H9 (cell line): Measurements from ENCODE around the gene KRTAP5-4. TPM values are rescaled to one million over a fixed set of nuclear protein-coding genes. Genes with fewer than 3 reads are reported as not detected.

Experiments
- DNase-seq: peaks from one replicate; pipeline ENCODE4 v3.0.0-alpha.2; 2017
- H2AFZ ChIP-seq: one replicate; pipeline ENCODE4 v1.6.1; 2013; ENCODE audit warnings: mild to moderate bottlenecking, low read length, control low read depth, moderate library complexity
- H2AK5ac ChIP-seq: 2 replicates; pipeline ENCODE4 v1.6.1; 2013; ENCODE audit warnings: low read length, control low read depth, mixed read lengths; ENCODE audit not compliant: insufficient read length
- H2BK120ac ChIP-seq: one replicate; pipeline ENCODE4 v1.6.1; 2013; ENCODE audit warnings: low read depth, mild to moderate bottlenecking, low read length, control low read depth, inconsistent platforms; ENCODE audit not compliant: poor library complexity, severe bottlenecking
- H2BK12ac ChIP-seq: 2 replicates; pipeline ENCODE4 v1.6.1; 2013; ENCODE audit warnings: low read length, control low read depth, mixed read lengths, low read depth; ENCODE audit not compliant: insufficient read length
- H2BK15ac ChIP-seq: 2 replicates; pipeline ENCODE4 v1.6.1; 2013; ENCODE audit warnings: low read depth, low read length, control low read depth
- H2BK20ac ChIP-seq: one replicate; pipeline ENCODE4 v1.6.1; 2013; ENCODE audit warnings: low read depth, mild to moderate bottlenecking, low read length, control low read depth, inconsistent platforms; ENCODE audit not compliant: poor library complexity, severe bottlenecking
- H2BK5ac ChIP-seq: 2 replicates; pipeline ENCODE4 v1.6.1; 2013; ENCODE audit warnings: low read length, control low read depth, mixed read lengths; ENCODE audit not compliant: insufficient read length
- H3K14ac ChIP-seq: 2 replicates; pipeline ENCODE4 v1.6.1; 2013; ENCODE audit warnings: low read length, control low read depth; ENCODE audit not compliant: insufficient read depth
- H3K18ac ChIP-seq: 2 replicates; pipeline ENCODE4 v1.6.1; 2013; ENCODE audit warnings: low read depth, mild to moderate bottlenecking, mixed read lengths, low read length, control low read depth; ENCODE audit not compliant: insufficient read length
- H3K23ac ChIP-seq: 2 replicates; pipeline ENCODE4 v1.6.1; 2013; ENCODE audit warnings: low read length, control low read depth, mixed read lengths, low read depth; ENCODE audit not compliant: insufficient read length
- H3K23me2 ChIP-seq: 2 replicates; pipeline ENCODE4 v1.6.1; 2013; ENCODE audit warnings: low read depth, mild to moderate bottlenecking, mixed read lengths, low read length, control low read depth; ENCODE audit not compliant: insufficient read length, poor library complexity, severe bottlenecking
- H3K27ac ChIP-seq: 2 replicates; pipeline ENCODE4 v1.5.1; 2013; ENCODE audit warnings: low read length, control low read depth, mixed read lengths, low read depth; ENCODE audit not compliant: insufficient read length
- H3K27me3 ChIP-seq: 2 replicates; pipeline ENCODE4 v1.6.1; 2013; ENCODE audit warnings: low read length, control low read depth, inconsistent platforms; ENCODE audit not compliant: insufficient read depth
- H3K4ac ChIP-seq: 2 replicates; pipeline ENCODE4 v1.6.1; 2013; ENCODE audit warnings: low read depth, mild to moderate bottlenecking, control low read depth, inconsistent platforms, low read length, moderate library complexity
- H3K4me1 ChIP-seq: 2 replicates; pipeline ENCODE4 v1.6.1; 2013; ENCODE audit warnings: low read length, control low read depth, inconsistent platforms; ENCODE audit not compliant: insufficient read depth
- H3K4me2 ChIP-seq: 2 replicates; pipeline ENCODE4 v1.6.1; 2013; ENCODE audit warnings: low read length, control low read depth, mixed read lengths; ENCODE audit not compliant: insufficient read length, insufficient read depth
- H3K56ac ChIP-seq: 2 replicates; pipeline ENCODE4 v1.6.1; 2013; ENCODE audit warnings: low read depth, mild to moderate bottlenecking, mixed read lengths, low read length, control low read depth; ENCODE audit not compliant: insufficient read length
- H3K79me1 ChIP-seq: 2 replicates; pipeline ENCODE4 v1.6.1; 2013; ENCODE audit warnings: low read depth, mild to moderate bottlenecking, moderate library complexity, low read length, control low read depth, inconsistent platforms; ENCODE audit not compliant: insufficient read depth, poor library complexity, severe bottlenecking
- H3K79me2 ChIP-seq: 2 replicates; pipeline ENCODE4 v1.6.1; 2013; ENCODE audit warnings: low read length, control low read depth, inconsistent platforms; ENCODE audit not compliant: insufficient read depth
- H3K9ac ChIP-seq: 2 replicates; pipeline ENCODE4 v1.6.1; 2013; ENCODE audit warnings: low read length, control low read depth, mixed read lengths; ENCODE audit not compliant: insufficient read length; ENCODE audit errors: extremely low read depth
- H3K9me3 ChIP-seq: one replicate; pipeline ENCODE4 v1.6.1; 2013; ENCODE audit warnings: low read depth, low read length, inconsistent platforms; ENCODE audit not compliant: control insufficient read depth
- H3T11ph ChIP-seq: one replicate; pipeline ENCODE4 v1.6.1; 2013; ENCODE audit warnings: mild to moderate bottlenecking, low read length, control low read depth, inconsistent platforms
- H4K20me1 ChIP-seq: one replicate; pipeline ENCODE4 v1.6.1; 2013; ENCODE audit not compliant: control insufficient read depth, insufficient read length, insufficient read depth
- H4K5ac ChIP-seq: 2 replicates; pipeline ENCODE4 v1.6.1; 2013; ENCODE audit warnings: low read depth, mild to moderate bottlenecking, mixed read lengths, low read length, control low read depth; ENCODE audit not compliant: insufficient read length
- H4K8ac ChIP-seq: replicated peaks from 2 replicates; pipeline ENCODE4 v1.6.1; 2013; ENCODE audit warnings: low read length, control low read depth, mixed read lengths, low read depth; ENCODE audit not compliant: insufficient read length
- H4K91ac ChIP-seq: 2 replicates; pipeline ENCODE4 v1.6.1; 2013; ENCODE audit warnings: low read depth, mild to moderate bottlenecking, moderate library complexity, mixed read lengths, low read length, control low read depth; ENCODE audit not compliant: insufficient read length
- H3K27ac Mint-ChIP-seq, 3 experiments: 2 replicates in 2 of 3; 3 replicates in 1 of 3; pipeline ENCODE4 v1.8.0; 2020 to 2021; ENCODE audit warnings: mixed read lengths in 3 of 3, mild to moderate bottlenecking in 1 of 3, moderate library complexity in 1 of 3
- H3K27me3 Mint-ChIP-seq: 2 replicates; pipeline ENCODE4 v1.8.0; 2021; ENCODE audit warnings: low read depth, mild to moderate bottlenecking, moderate library complexity, mixed read lengths
- H3K36me3 Mint-ChIP-seq, 3 experiments: 2 replicates in 2 of 3; 3 replicates in 1 of 3; pipeline ENCODE4 v1.8.0; 2020 to 2021; ENCODE audit warnings: low read depth in 3 of 3, mixed read lengths in 3 of 3; ENCODE audit not compliant: insufficient read depth in 1 of 3
- H3K4me1 Mint-ChIP-seq, 2 experiments: 2 replicates each; pipeline ENCODE4 v1.8.0; 2020; ENCODE audit warnings: mixed read lengths in 2 of 2
- H3K4me3 Mint-ChIP-seq, 2 experiments: 2 replicates in 1 of 2; 3 replicates in 1 of 2; pipeline ENCODE4 v1.8.0; 2020 to 2021; ENCODE audit warnings: mild to moderate bottlenecking in 2 of 2, mixed read lengths in 2 of 2, moderate library complexity in 1 of 2
- H3K9me3 Mint-ChIP-seq, 2 experiments: 2 replicates in 1 of 2; 3 replicates in 1 of 2; pipeline ENCODE4 v1.8.0; 2020; ENCODE audit warnings: mild to moderate bottlenecking in 2 of 2, mixed read lengths in 2 of 2, moderate library complexity in 1 of 2
- CTCF ChIP-seq: fragments of 200-600 bp; sonication (generic); conservative IDR thresholded peaks from 3 replicates; pipeline ENCODE4 v1.8.0; 2021; ENCODE audit warnings: antibody characterized with exemption, mild to moderate bottlenecking
- WGBS: extraction: QIAGEN DNeasy Blood & Tissue Kit; methylation state at CpG from one replicate; pipeline ENCODE4 v1.1.7; 2013; ENCODE audit warnings: missing lambda C conversion rate, low lambda C conversion rate, mixed read lengths; ENCODE audit not compliant: insufficient read length; ENCODE audit errors: extremely low coverage; 5-methylcytosine and 5-hydroxymethylcytosine counted together
- total RNA-seq: library from RNA; stranded (reverse); gene quantifications from 2 replicates; pipeline ENCODE4 v1.2.1, GENCODE V29; 2021

KRTAP5-4 gene
- total RNA-seq, 1 experiment from 2014 or later: not detected

DNA sequence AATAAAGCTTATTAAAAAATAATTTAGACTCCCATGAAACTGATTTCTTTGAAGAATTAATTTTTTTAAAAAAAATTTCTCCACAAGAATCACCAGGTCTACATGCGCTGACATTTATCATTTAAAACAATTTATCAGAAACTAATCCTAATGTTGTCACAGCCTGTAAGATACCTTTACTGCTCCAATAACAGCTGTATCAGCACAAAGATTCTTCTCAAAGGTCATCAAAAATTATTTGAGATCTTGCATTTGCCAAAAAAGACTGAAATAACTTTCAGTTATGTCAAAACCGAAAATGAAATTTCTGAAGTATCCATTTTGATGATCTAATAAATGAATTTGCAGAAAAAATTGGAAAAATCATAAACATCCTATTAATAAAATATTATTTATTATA, 15.7 kb upstream of the KRTAP5-4 start:
- H3K27ac ChIP-seq: no peak overlapping the region
- no peak overlapping the region for H3K4me2 ChIP-seq
- H3K4me3 Mint-ChIP-seq: no peak overlapping the region
- H2AK5ac ChIP-seq: no peak overlapping the region
- no peak for TF ChIP-seq CTCF
- H3K36me3 Mint-ChIP-seq: no peaks in the 10 kb centered on the region
- DNase-seq: no peak
- H3K79me1 ChIP-seq: no peaks in the 10 kb centered on the region
- H3K9me3 Mint-ChIP-seq: no peaks in the 10 kb centered on the region
- H3K27me3 ChIP-seq: no peaks in the 10 kb centered on the region
- H2BK15ac ChIP-seq: no peak overlapping the region
- no peak overlapping the region for H2BK120ac ChIP-seq
- no peak overlapping the region for H2BK20ac ChIP-seq
- WGBS: no CpG with 5 or more reads among the region's 2 CpGs
- no peak overlapping the region for H3K18ac ChIP-seq
- H3K27me3 Mint-ChIP-seq: peaks cover 42% of the 10 kb centered on the region
- H3K14ac ChIP-seq: no peak overlapping the region
- H4K8ac ChIP-seq: no peak overlapping the region
- no peak overlapping the region for H3K56ac ChIP-seq
- H4K20me1 ChIP-seq: no peaks in the 10 kb centered on the region
- no peaks in the 10 kb centered on the region; the same call in 1 of the 2 replicates for H3K4me1 ChIP-seq
- H3K4ac ChIP-seq: no peak overlapping the region
- H2BK5ac ChIP-seq: no peak overlapping the region
- no peak overlapping the region for H3K9ac ChIP-seq
- H2BK12ac ChIP-seq: no peak overlapping the region
- no peaks in the 10 kb centered on the region for H3K23me2 ChIP-seq
- H4K91ac ChIP-seq: no peak overlapping the region
- H4K5ac ChIP-seq: no peak overlapping the region
- H3K4me1 Mint-ChIP-seq: peaks cover 5% of the 10 kb centered on the region in 2 experiments
- H3K23ac ChIP-seq: no peak overlapping the region
- no peak overlapping the region for H2AFZ ChIP-seq
- no peaks in the 10 kb centered on the region for H3K9me3 ChIP-seq
- H3K79me2 ChIP-seq: no peaks in the 10 kb centered on the region
- no peak overlapping the region for H3T11ph ChIP-seq
- H3K27ac Mint-ChIP-seq: no peak overlapping the region
